Keratinocyte (primary cell): ENCODE results near the gene SCNN1A.

Source experiments
- CTCF ChIP-seq, 3 experiments: IDR thresholded peaks in 1 of 3; conservative IDR thresholded peaks in 1 of 3; optimal IDR thresholded peaks in 1 of 3; 2 replicates in 2 of 3; 3 replicates in 1 of 3; pipeline versions ENCODE3 to v1.5.1; 2011; ENCODE audit warnings: low read length in 3 of 3, mild to moderate bottlenecking in 3 of 3, moderate library complexity in 2 of 3, control low read depth in 1 of 3, inconsistent platforms in 1 of 3; ENCODE audit not compliant: insufficient read depth in 2 of 3; ENCODE audit errors: extremely low read depth in 1 of 3
- EZH2 ChIP-seq: IDR thresholded peaks from one replicate; pipeline ENCODE4 v1.6.1; 2012; ENCODE audit warnings: inconsistent platforms, mild to moderate bottlenecking, low read length, moderate library complexity

GRCh38 chr12:6362403-6362802 is 13.0 kb downstream of the SCNN1A start:
- TF ChIP-seq CTCF (optimal IDR thresholded peaks at IDR 0.05 in 1 of 3, IDR thresholded peaks at IDR 0.05 in 1 of 3, conservative IDR thresholded peaks at IDR 0.05 in 1 of 3; ENCODE audit: extremely low read depth in 1 of 3, insufficient read depth in 2 of 3, low read length in 3 of 3) (no peak), EZH2 (no peak)
